SK-N-SH (cell line): ENCODE measurements around the gene ZNF391. TPM values are rescaled to one million over a fixed set of nuclear protein-coding genes. Genes with fewer than 3 reads are reported as not detected.
"Not testable (repeated sequence)": the region's sequence is repeated elsewhere in the genome, so short reads cannot be mapped to it uniquely, and the experiment has no call there.

Source experiments
- CTCF ChIA-PET: fragments of 300-600, 350-600 bp; formaldehyde crosslinking; extraction: SDS; loops from one replicate; lab custom pipeline; 2021; lab: Yijun Ruan, JAX
- POLR2A ChIA-PET: fragments of 350-600 bp; sonication (Branson Sonifier 250); formaldehyde crosslinking; extraction: SDS; loops from one replicate; lab custom pipeline; 2020; ENCODE audit warnings: antibody characterized with exemption, inconsistent platforms; lab: Yijun Ruan, JAX
- DNase-seq: peaks from one replicate; pipeline ENCODE4 v3.0.0; 2012
- H2AFZ ChIP-seq: fragments of 200-600 bp; sonication (generic); 2 replicates; pipeline ENCODE4 v1.8.1; 2016; ENCODE audit warnings: antibody characterized with exemption, mild to moderate bottlenecking, low read depth
- H3F3A ChIP-seq: fragments of 200-600 bp; sonication (generic); replicated peaks from 2 replicates; pipeline ENCODE3; 2016; ENCODE audit warnings: antibody characterized with exemption, mild to moderate bottlenecking; ENCODE audit not compliant: insufficient read depth
- H3K27ac ChIP-seq, 2 experiments: fragments of 200-500 bp in 1 of 2; fragments of 200-600 bp in 1 of 2; sonication (Bioruptor generic) in 1 of 2; sonication (generic), shearing (Covaris generic) in 1 of 2; 2 replicates each; pipeline versions ENCODE4 v1.5.1 to v1.6.1; 2014 to 2016; ENCODE audit warnings: low read depth in 2 of 2, inconsistent platforms in 1 of 2, low read length in 1 of 2, mild to moderate bottlenecking in 1 of 2, mixed read lengths in 1 of 2
- H3K27me3 ChIP-seq: fragments of 200-600 bp; sonication (generic), shearing (Covaris generic); 2 replicates; pipeline ENCODE4 v1.6.1; 2016; ENCODE audit warnings: mixed run types; ENCODE audit not compliant: insufficient read depth
- H3K36me3 ChIP-seq, 2 experiments: fragments of 200-500 bp in 1 of 2; fragments of 200-600 bp in 1 of 2; sonication (Bioruptor generic) in 1 of 2; sonication (generic) in 1 of 2; replicated peaks in 1 of 2; 2 replicates each; pipeline versions ENCODE3 to v1.5.1; 2014 to 2016; ENCODE audit warnings: low read length in 1 of 2, mild to moderate bottlenecking in 1 of 2; ENCODE audit not compliant: insufficient read depth in 2 of 2, control insufficient read depth in 1 of 2
- H3K4me1 ChIP-seq, 2 experiments: fragments of 200-500 bp in 1 of 2; fragments of 200-600 bp in 1 of 2; sonication (Bioruptor generic) in 1 of 2; sonication (generic), shearing (Covaris generic) in 1 of 2; 2 replicates each; pipeline versions ENCODE4 v1.5.1 to v1.6.1; 2014 to 2016; ENCODE audit warnings: low read depth in 1 of 2, low read length in 1 of 2, mixed run types in 1 of 2; ENCODE audit not compliant: insufficient read depth in 2 of 2, control insufficient read depth in 1 of 2
- H3K4me2 ChIP-seq: fragments of 200-600 bp; sonication (generic), shearing (Covaris generic); 2 replicates; pipeline ENCODE4 v1.6.1; 2017; ENCODE audit warnings: mixed run types
- H3K4me3 ChIP-seq, 2 experiments: fragments of 200-500 bp in 1 of 2; fragments of 200-600 bp in 1 of 2; sonication (Bioruptor generic) in 1 of 2; sonication (generic), shearing (Covaris generic) in 1 of 2; 2 replicates each; pipeline versions ENCODE4 v1.5.1 to v1.8.1; 2014 to 2016; ENCODE audit warnings: low read depth in 2 of 2, inconsistent platforms in 1 of 2, low read length in 1 of 2, mild to moderate bottlenecking in 1 of 2, mixed read lengths in 1 of 2, moderate library complexity in 1 of 2
- H3K79me2 ChIP-seq: fragments of 200-600 bp; sonication (generic); 2 replicates; pipeline ENCODE4 v1.8.1; 2017; ENCODE audit warnings: mild to moderate bottlenecking; ENCODE audit not compliant: insufficient read depth
- H3K9ac ChIP-seq: fragments of 200-600 bp; sonication (generic); 2 replicates; pipeline ENCODE4 v1.6.1; 2017; ENCODE audit warnings: mixed run types
- H3K9me2 ChIP-seq: fragments of 200-600 bp; sonication (generic); 2 replicates; pipeline ENCODE4 v1.6.1; 2017; ENCODE audit warnings: mixed run types
- H3K9me3 ChIP-seq: fragments of 200-600 bp; sonication (generic); 2 replicates; pipeline ENCODE4 v1.6.1; 2017; ENCODE audit warnings: mixed run types, mild to moderate bottlenecking, moderate library complexity
- H4K20me1 ChIP-seq: fragments of 200-600 bp; sonication (generic); 2 replicates; pipeline ENCODE4 v1.6.1; 2017; ENCODE audit warnings: mild to moderate bottlenecking, mixed run types; ENCODE audit not compliant: insufficient read depth
- ELF1 ChIP-seq: IDR thresholded peaks from 2 replicates; pipeline ENCODE4 v1.4.0; 2012
- EZH2phosphoT487 ChIP-seq: fragments of 200-600 bp; sonication (generic); IDR thresholded peaks from 2 replicates; pipeline ENCODE4 v1.6.1; 2017; ENCODE audit warnings: low read depth, mixed run types, mild to moderate bottlenecking, antibody characterized with exemption, moderate library complexity, borderline replicate concordance
- YY1 ChIP-seq: IDR thresholded peaks from 2 replicates; pipeline ENCODE4 v1.4.0; 2012; ENCODE audit warnings: low read depth, mild to moderate bottlenecking
- WGBS: methylation state at CpG from one replicate; pipeline ENCODE4 v1.1.6; 2017; ENCODE audit warnings: low lambda C conversion rate; 5-methylcytosine and 5-hydroxymethylcytosine counted together
- polyA plus RNA-seq, 3 experiments: library from polyadenylated mRNA; depleted of rRNA; stranded (reverse); fragments of >200 nt; gene quantifications; 2 replicates each; pipeline ENCODE4 v1.2.3, GENCODE V29; 2012
- TF ChIP-seq, protein P1 (sequence below): fragments of 200-600 bp; sonication (generic); IDR thresholded peaks from 2 replicates; pipeline ENCODE4 v1.6.1; 2017; ENCODE audit warnings: antibody characterized with exemption, mild to moderate bottlenecking, moderate library complexity

The ZNF391 gene
- polyA plus RNA-seq, 1 of the 3 experiments (the other 2 are of a cell fraction): 0.77 TPM

DNA sequence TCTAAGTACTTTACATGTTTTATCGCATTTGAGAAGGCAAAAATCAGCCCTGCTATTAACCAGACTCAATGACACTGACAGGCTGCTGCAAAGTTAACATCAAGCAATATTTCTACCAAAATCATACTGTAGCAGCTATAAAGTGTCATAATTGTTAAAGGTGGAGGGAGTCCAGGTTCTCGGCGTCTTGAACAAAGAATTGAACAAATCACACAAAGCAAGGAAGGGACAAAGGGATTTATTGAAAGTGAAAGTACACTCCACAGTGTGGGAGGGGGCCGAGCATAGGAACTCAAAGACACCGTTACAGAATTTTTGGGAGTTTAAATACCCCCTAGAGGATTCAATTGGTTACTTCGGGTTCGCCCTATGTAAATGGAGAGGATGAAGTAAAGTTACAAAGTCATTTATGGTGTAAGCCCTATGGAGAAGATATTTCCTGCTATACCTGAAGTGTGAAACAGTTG, 12.9 kb upstream of the ZNF391 start:
- H3F3A ChIP-seq: no peaks in the 10 kb centered on the region
- no peak overlapping the region for H3K27ac ChIP-seq
- no peak overlapping the region for H3K9ac ChIP-seq
- no peak overlapping the region for H3K4me3 ChIP-seq
- H3K9me3 ChIP-seq: no peaks in the 10 kb centered on the region
- POLR2A ChIA-PET: no interaction called here
- no peaks in the 10 kb centered on the region for H4K20me1 ChIP-seq
- H3K4me2 ChIP-seq: no peak overlapping the region
- H3K27me3 ChIP-seq: no peaks in the 10 kb centered on the region
- WGBS: 78% methylated on average over 7 of the region's 7 CpGs
- H3K36me3 ChIP-seq: no peaks in the 10 kb centered on the region
- no peaks in the 10 kb centered on the region for H3K79me2 ChIP-seq
- TF ChIP-seq EZH2phosphoT487: no peak
- TF ChIP-seq, protein P1, sequence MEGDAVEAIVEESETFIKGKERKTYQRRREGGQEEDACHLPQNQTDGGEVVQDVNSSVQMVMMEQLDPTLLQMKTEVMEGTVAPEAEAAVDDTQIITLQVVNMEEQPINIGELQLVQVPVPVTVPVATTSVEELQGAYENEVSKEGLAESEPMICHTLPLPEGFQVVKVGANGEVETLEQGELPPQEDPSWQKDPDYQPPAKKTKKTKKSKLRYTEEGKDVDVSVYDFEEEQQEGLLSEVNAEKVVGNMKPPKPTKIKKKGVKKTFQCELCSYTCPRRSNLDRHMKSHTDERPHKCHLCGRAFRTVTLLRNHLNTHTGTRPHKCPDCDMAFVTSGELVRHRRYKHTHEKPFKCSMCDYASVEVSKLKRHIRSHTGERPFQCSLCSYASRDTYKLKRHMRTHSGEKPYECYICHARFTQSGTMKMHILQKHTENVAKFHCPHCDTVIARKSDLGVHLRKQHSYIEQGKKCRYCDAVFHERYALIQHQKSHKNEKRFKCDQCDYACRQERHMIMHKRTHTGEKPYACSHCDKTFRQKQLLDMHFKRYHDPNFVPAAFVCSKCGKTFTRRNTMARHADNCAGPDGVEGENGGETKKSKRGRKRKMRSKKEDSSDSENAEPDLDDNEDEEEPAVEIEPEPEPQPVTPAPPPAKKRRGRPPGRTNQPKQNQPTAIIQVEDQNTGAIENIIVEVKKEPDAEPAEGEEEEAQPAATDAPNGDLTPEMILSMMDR: peak; percentile 6; the same call in 1 of the 2 replicates
- TF ChIP-seq, all 33 proteins: peak for 1
- DNase-seq: no peak
- CTCF ChIA-PET: no interaction called here
- Histone ChIP-seq H3K4me1 (peaks cover 0 to 5% of the 10 kb centered on the region in 2 experiments; a peak in 1 of 4 replicates), H2AFZ (peak overlapping the region; percentile 56; the same call in 1 of the 2 replicates), H3K9me2 (no peaks in the 10 kb centered on the region)

DNA sequence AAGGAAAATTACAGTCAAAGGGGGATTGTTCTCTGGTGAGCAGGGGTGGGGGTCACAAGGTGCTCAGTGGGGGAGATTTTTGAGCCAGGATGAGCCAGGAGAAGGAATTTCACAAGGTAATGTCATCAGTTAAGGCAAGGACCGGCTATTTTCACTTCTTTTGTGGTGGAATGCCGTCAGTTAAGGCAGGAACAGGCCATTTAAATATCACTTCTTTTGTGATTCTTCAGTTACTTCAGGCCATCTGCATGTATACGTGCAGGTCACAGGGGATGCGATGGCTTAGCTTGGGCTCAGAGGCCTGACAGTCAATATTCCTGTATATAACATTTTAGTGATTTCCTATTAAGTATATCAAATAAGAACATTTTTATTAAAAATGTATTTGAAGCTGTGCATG, 10.2 kb upstream of the ZNF391 start:
- H3K79me2 ChIP-seq, H3K4me2 ChIP-seq, H3K4me3 ChIP-seq, H3K9me2 ChIP-seq, CTCF ChIA-PET, DNase-seq, H2AFZ ChIP-seq, H4K20me1 ChIP-seq, H3K9ac ChIP-seq, POLR2A ChIA-PET, H3K4me1 ChIP-seq, H3K9me3 ChIP-seq, H3K27ac ChIP-seq, H3F3A ChIP-seq, H3K36me3 ChIP-seq, H3K27me3 ChIP-seq: not testable (repeated sequence)
- WGBS: 48% methylated on average over 4 of the region's 4 CpGs

DNA sequence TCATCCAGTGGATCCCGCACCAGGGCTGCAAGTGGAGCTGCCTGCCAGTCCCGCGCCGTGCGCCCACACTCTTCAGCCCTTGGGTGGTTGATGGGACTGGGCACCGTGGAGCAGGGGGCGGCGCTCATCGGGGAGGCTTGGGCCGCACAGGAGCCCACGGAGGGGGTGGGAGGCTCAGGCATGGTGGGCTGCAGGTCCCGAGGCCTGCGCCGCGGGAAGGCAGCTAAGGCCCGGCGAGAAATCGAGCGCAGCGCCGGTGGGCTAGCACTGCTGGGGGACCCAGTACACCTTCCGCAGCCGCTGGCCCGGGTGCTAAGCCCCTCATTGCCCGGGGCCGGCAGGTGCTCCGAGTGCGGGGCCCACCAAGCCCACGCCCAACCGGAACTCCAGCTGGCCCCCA, 7.6 kb upstream of the ZNF391 start:
- H3K79me2 ChIP-seq, H3K9me3 ChIP-seq, H3K9me2 ChIP-seq, H3K4me3 ChIP-seq, H3F3A ChIP-seq, H2AFZ ChIP-seq, H3K36me3 ChIP-seq, H3K4me2 ChIP-seq, H3K27ac ChIP-seq, H3K4me1 ChIP-seq, POLR2A ChIA-PET, H4K20me1 ChIP-seq, H3K27me3 ChIP-seq, CTCF ChIA-PET, DNase-seq, H3K9ac ChIP-seq: not testable (repeated sequence)
- WGBS: no CpG with 5 or more reads among the region's 30 CpGs

DNA sequence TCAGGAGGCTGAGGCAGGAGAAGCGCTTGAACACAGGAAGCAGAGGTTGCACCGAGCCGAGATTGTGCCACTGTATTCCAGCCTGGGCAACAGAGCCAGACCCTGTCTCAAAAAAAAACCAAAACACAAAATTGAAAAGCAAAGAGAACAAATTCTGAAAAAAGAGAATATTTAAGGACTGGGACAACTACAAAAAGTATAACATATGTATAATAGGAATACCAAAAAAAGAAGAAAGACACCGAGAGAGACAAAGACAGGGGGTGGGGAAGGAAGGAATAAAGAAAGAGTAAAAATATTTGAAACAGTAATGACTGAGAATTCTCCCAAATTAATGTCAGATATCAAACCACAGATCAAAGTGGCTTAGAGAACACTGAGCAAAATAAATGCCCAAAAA, 5.5 kb upstream of the ZNF391 start:
- H3F3A ChIP-seq: no peaks in the 10 kb centered on the region
- peaks cover 1 to 2% of the 10 kb centered on the region in 2 experiments; a peak in 1 of 4 replicates for H3K4me1 ChIP-seq
- no peak overlapping the region for H2AFZ ChIP-seq
- H3K36me3 ChIP-seq: no peaks in the 10 kb centered on the region
- no peak overlapping the region for H3K4me3 ChIP-seq
- no peak overlapping the region for H3K27ac ChIP-seq
- ChIA-PET POLR2A (no interaction called here), CTCF (no interaction called here)
- TF ChIP-seq ELF1 (no peak), YY1 (no peak)
- no peaks in the 10 kb centered on the region for H3K9me2 ChIP-seq
- H3K9ac ChIP-seq: no peak overlapping the region
- H3K79me2 ChIP-seq: no peaks in the 10 kb centered on the region
- no peak overlapping the region for H3K4me2 ChIP-seq
- H4K20me1 ChIP-seq: no peaks in the 10 kb centered on the region
- H3K9me3 ChIP-seq: no peaks in the 10 kb centered on the region
- H3K27me3 ChIP-seq: no peaks in the 10 kb centered on the region
- no peak for DNase-seq
- WGBS: 36% methylated on average over 4 of the region's 4 CpGs
